HG02970 (cell line): ENCODE results near the gene CRAMP1.
A peak's percentile ranks its signal among the peaks of the same experiment; 100 is the strongest.
"Not testable (repeated sequence)": the region's sequence is repeated elsewhere in the genome, so short reads cannot be mapped to it uniquely, and the experiment has no call there.

Experiments used
- ATAC-seq: cut with Tn5 transposase; IDR thresholded peaks from one replicate; pipeline ENCODE4 v1.9.1; 2021; ENCODE audit warnings: mild to moderate bottlenecking, moderate library complexity, moderate number of reproducible peaks; ENCODE audit not compliant: unreplicated experiment, low FRiP score

Gene CRAMP1

GRCh38 chr16:1706386-1707192, 94.4 kb downstream of the CRAMP1 start:
- peak; percentile 11 for ATAC-seq

GRCh38 chr16:1707193-1707790, 95.1 kb downstream of the CRAMP1 start:
- no peak for ATAC-seq

- ATAC-seq = no peak
Observed at GRCh38 chr16:1708083-1708767, 96.1 kb downstream of the CRAMP1 start.

- no peak for ATAC-seq
Observed at GRCh38 chr16:1708768-1709180, 96.6 kb downstream of the CRAMP1 start.

- ATAC-seq = no peak
Observed at GRCh38 chr16:1709356-1709755, 97.2 kb downstream of the CRAMP1 start.

GRCh38 chr16:1710811-1711507, 98.8 kb downstream of the CRAMP1 start:
- no peak for ATAC-seq

- no peak for ATAC-seq
Observed at GRCh38 chr16:1712791-1713261, 100.7 kb downstream of the CRAMP1 start.

GRCh38 chr16:1713331-1713730, 101.2 kb downstream of the CRAMP1 start:
- ATAC-seq = no peak

GRCh38 chr16:1713933-1714332, 101.8 kb downstream of the CRAMP1 start:
- ATAC-seq = no peak

GRCh38 chr16:1715220-1715619, 103.1 kb downstream of the CRAMP1 start:
- ATAC-seq = no peak

- not testable (repeated sequence) for ATAC-seq
Observed at GRCh38 chr16:1718236-1718635, 106.1 kb downstream of the CRAMP1 start.

- ATAC-seq = not testable (repeated sequence)
Observed at GRCh38 chr16:1719559-1720229, 107.5 kb downstream of the CRAMP1 start.

- ATAC-seq = no peak
Observed at GRCh38 chr16:1721372-1721771, 109.2 kb downstream of the CRAMP1 start.

- no peak for ATAC-seq
Observed at GRCh38 chr16:1723450-1724147, 111.4 kb downstream of the CRAMP1 start.

GRCh38 chr16:1724491-1724890, 112.3 kb downstream of the CRAMP1 start:
- no peak for ATAC-seq

- no peak for ATAC-seq
Observed at GRCh38 chr16:1726661-1727502, 114.7 kb downstream of the CRAMP1 start.
